Activated CD4-positive, CD25-positive, alpha-beta regulatory T cell treated with anti-CD3 and anti-CD28 coated beads, Interleukin-2, amount 50 U/mL, for 72 hours (primary cell): ENCODE results near the gene IKZF4.

Experiments
- DNase-seq: peaks from one replicate; pipeline ENCODE4 v3.0.0; 2021

Gene IKZF4

DNA sequence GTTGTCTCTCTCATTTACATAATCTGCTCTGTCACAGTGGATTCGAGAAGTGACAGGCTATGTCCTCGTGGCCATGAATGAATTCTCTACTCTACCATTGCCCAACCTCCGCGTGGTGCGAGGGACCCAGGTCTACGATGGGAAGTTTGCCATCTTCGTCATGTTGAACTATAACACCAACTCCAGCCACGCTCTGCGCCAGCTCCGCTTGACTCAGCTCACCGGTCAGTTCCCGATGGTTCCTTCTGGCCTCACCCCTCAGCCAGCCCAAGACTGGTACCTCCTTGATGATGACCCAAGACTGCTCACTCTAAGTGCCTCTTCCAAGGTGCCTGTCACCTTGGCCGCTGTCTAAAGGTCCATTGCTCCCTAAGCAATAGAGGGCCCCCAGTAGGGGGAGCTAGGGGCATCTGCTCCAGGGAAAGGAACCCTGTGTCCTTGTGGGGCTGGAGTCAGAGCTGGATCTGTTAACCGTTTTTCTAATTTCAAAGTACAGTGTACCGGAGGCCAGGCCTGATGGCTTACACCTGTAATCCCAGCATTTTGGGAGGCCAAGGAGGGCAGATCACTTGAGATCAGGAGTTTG, 64.2 kb downstream of the IKZF4 start:
- no peak for DNase-seq

DNA sequence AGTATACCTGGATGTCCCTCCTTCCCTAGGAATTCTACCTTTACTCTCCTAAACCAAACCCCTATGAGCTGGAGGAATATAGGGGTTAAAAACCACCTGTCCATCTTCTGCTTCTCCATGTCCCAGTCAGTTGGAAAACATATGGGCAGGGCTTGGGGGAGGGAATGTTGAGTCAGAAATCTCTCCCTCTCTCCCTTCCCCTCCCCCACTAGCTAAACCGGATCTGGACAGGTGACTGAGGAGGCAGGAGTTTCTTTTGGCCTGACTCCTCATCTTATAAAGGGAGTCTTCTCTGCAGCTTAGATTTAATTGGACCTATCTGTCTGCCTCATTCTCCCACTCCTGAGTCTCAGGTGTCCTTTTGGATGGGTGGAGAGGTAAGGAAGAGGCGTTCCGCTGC, 65.3 kb downstream of the IKZF4 start:
- no peak for DNase-seq

DNA sequence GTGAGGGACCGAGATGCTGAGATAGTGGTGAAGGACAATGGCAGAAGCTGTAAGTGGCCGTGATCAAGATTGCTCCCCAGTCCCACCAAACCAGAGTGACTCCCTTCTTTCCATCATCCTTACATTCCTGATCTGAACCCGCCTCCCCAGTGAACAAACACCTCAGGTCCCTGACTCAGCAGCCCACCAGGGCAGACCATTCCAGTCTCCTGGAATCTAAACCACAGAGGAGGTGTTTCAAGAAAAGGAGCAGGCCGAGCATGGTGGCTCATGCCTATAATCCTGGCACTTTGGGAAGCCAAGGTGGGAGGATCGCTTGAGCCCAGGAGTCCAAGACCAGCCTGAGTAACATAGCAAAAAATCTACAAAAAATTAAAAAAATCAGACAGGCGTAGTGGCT, 65.8 kb downstream of the IKZF4 start:
- no peak for DNase-seq

DNA sequence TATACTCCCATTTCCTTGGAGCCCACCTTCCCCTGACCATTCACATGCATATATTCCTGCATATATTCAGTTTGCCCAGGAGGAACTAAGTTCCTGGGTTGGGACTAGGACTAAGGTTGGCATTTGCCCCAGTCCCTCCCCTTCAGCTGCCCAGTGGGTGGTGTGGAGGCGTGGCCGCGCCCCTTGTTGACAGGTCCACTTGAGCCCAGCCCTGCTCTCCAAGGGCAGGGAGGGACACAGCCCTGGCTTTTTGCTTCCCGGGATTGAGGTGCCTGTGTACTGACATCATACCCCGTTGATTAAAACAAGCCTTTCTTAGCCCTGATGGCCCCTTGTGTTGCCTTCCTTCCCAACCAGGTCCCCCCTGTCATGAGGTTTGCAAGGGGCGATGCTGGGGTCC, 66.4 kb downstream of the IKZF4 start:
- no peak for DNase-seq
